HepG2 (cell line): ENCODE results near the gene ERV3-1. TPM values are rescaled to one million over a fixed set of nuclear protein-coding genes. Genes with fewer than 3 reads are reported as not detected.

Experiments
- ESRRA ChIP-seq: sonication (generic); formaldehyde crosslinking; IDR thresholded peaks from 2 replicates; pipeline ENCODE4 v1.5.1; 2020; ENCODE audit warnings: mild to moderate bottlenecking, low read depth, missing genetic modification reagents
- HMG20A ChIP-seq: IDR thresholded peaks from 2 replicates; pipeline ENCODE4 v1.6.1; 2016; ENCODE audit warnings: borderline replicate concordance
- HOXA7 ChIP-seq: sonication (generic); formaldehyde crosslinking; IDR thresholded peaks from 2 replicates; pipeline ENCODE4 v1.8.1; 2022; ENCODE audit warnings: mild to moderate bottlenecking, missing genetic modification reagents, moderate library complexity
- MATR3 ChIP-seq: sonication (generic); formaldehyde crosslinking; IDR thresholded peaks from 2 replicates; pipeline ENCODE4 v1.4.0; 2020; ENCODE audit warnings: missing genetic modification reagents
- SIN3B ChIP-seq: fragments of 150-350 bp; IDR thresholded peaks from 2 replicates; pipeline ENCODE4 v1.6.1; 2014; ENCODE audit warnings: low read length
- SOX13 ChIP-seq, 3 experiments: fragments of 450-650 bp in 1 of 3; sonication (generic) in 1 of 3; formaldehyde crosslinking in 1 of 3; IDR thresholded peaks in 2 of 3; conservative IDR thresholded peaks in 1 of 3; 2 replicates each; pipeline versions ENCODE4 v1.5.0 to v1.6.1; 2016 to 2020; ENCODE audit warnings: antibody characterized with exemption in 1 of 3, mild to moderate bottlenecking in 1 of 3, missing compliant biosample characterization in 1 of 3, missing genetic modification reagents in 1 of 3, moderate library complexity in 1 of 3
- TBX3 ChIP-seq: fragments of 450-650 bp; IDR thresholded peaks from 2 replicates; pipeline ENCODE4 v1.6.1; 2017; ENCODE audit warnings: antibody characterized with exemption, mild to moderate bottlenecking, inconsistent platforms, borderline replicate concordance
- ZNF350 ChIP-seq: sonication (generic); formaldehyde crosslinking; IDR thresholded peaks from 2 replicates; pipeline ENCODE4 v1.4.0; 2020; ENCODE audit warnings: mild to moderate bottlenecking, low read depth, missing genetic modification reagents, borderline replicate concordance
- ZNF460 ChIP-seq: sonication (generic); formaldehyde crosslinking; IDR thresholded peaks from 2 replicates; pipeline ENCODE4 v1.5.1; 2020; ENCODE audit warnings: missing genetic modification reagents, mild to moderate bottlenecking, borderline replicate concordance
- ZNF552 ChIP-seq: sonication (generic); formaldehyde crosslinking; IDR thresholded peaks from 2 replicates; pipeline ENCODE4 v1.9.0; 2022; ENCODE audit warnings: missing genetic modification reagents, mild to moderate bottlenecking, borderline replicate concordance
- ZNF629 ChIP-seq: sonication (generic); formaldehyde crosslinking; conservative IDR thresholded peaks from 2 replicates; pipeline ENCODE4 v1.5.0; 2020; ENCODE audit warnings: missing genetic modification reagents
- ZNF703 ChIP-seq: sonication (generic); formaldehyde crosslinking; IDR thresholded peaks from 2 replicates; pipeline ENCODE4 v1.5.1; 2020; ENCODE audit warnings: missing genetic modification reagents, mild to moderate bottlenecking, moderate library complexity, borderline replicate concordance
- ZNF780A ChIP-seq: sonication (generic); formaldehyde crosslinking; IDR thresholded peaks from 2 replicates; pipeline ENCODE4 v1.8.0; 2022; ENCODE audit warnings: mild to moderate bottlenecking, missing genetic modification reagents, moderate library complexity
- polyA plus RNA-seq, 8 experiments: library from polyadenylated mRNA; depleted of rRNA in 3 of 8; stranded (reverse) in 7 of 8; unstranded in 1 of 8; fragments of >200 nt; fragmentation: Illumina TruSeq in 4 of 8; extraction: Trizol in 4 of 8; gene quantifications; 2 replicates each; pipeline versions ENCODE4 v1.2.1 to v1.2.3, GENCODE V29; 2011 to 2016; ENCODE audit warnings: low read depth in 4 of 8, missing spikeins in 1 of 8, mixed read lengths in 1 of 8; ENCODE audit not compliant: insufficient read depth in 1 of 8
- total RNA-seq, 5 experiments: library from RNA; depleted of rRNA; stranded (reverse); fragments of >200 nt; fragmentation: Illumina TruSeq; extraction: Trizol; gene quantifications; 2 replicates each; pipeline ENCODE4 v1.2.3, GENCODE V29; 2016; ENCODE audit warnings: low read depth in 1 of 5
- TF ChIP-seq, protein P1 (sequence below): sonication (generic); formaldehyde crosslinking; IDR thresholded peaks from 2 replicates; pipeline ENCODE4 v1.4.0; 2020; ENCODE audit warnings: missing genetic modification reagents, borderline replicate concordance
- TF ChIP-seq, protein P2 (sequence below): sonication (generic); formaldehyde crosslinking; IDR thresholded peaks from 2 replicates; pipeline ENCODE4 v1.5.0; 2020; ENCODE audit warnings: missing genetic modification reagents, mild to moderate bottlenecking, borderline replicate concordance
- TF ChIP-seq, protein P3 (sequence below): sonication (generic); formaldehyde crosslinking; IDR thresholded peaks from 2 replicates; pipeline ENCODE4 v1.4.0; 2020; ENCODE audit warnings: missing genetic modification reagents, low read depth, mild to moderate bottlenecking, borderline replicate concordance
- TF ChIP-seq, protein P4 (sequence below): sonication (generic); formaldehyde crosslinking; IDR thresholded peaks from 2 replicates; pipeline ENCODE4 v1.5.1; 2020; ENCODE audit warnings: mild to moderate bottlenecking, missing genetic modification reagents
- TF ChIP-seq, protein P5 (sequence below): sonication (generic); formaldehyde crosslinking; IDR thresholded peaks from 2 replicates; pipeline ENCODE4 v1.4.0; 2020; ENCODE audit warnings: missing genetic modification reagents
- TF ChIP-seq, protein P6 (sequence below): sonication (generic); formaldehyde crosslinking; IDR thresholded peaks from 2 replicates; pipeline ENCODE4 v1.8.1; 2022; ENCODE audit warnings: mild to moderate bottlenecking, missing genetic modification reagents

ERV3-1 gene
- total and polyA plus RNA-seq, 2 of the 13 experiments (the other 11 are each of a cell fraction or from before 2014, with no cell fraction given), result 20.4 to 86.3 TPM

DNA sequence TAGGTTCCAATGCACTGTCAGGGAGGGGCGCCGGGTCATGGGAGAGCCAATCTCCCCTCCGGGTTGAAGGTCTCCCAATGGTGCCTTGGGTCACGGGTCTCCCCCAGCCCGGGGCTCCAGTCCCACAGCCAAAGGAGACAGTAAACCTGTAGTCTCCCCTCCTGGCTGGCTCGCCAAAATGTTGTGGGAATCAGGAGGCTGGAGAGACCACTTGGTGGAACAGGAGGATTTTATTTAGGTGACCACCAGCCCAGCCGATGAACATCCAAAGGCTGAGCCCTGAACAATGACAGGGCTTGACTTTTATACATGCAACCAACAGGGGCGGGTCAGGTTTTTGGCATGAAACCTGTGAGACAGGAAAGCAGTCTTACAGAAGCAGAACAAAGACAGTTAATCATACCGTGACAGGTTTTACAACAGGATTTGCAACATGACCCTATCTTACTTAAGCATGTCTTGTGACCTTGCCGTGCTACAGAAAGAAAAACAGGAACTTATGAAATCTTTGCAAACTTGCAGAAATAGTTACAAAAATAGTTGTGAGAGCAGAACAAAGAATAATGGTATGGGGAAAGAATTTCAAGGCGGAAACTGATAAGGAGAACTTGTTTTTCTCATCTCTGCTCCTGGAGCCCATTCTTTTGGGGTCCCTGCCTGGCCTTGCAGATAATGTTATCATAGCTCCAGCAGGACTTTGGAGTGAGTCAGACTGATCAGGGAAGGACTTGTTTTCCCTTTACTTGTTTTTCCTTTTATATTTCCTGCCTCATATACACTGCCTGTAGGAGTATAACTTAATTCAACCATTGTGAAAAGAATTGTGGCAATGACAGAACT lies 7.1 kb downstream of the ERV3-1 start (continued):
- TF ChIP-seq ZNF703 (CRISPR knock-in tag), result peak; percentile 43; the same call in 1 of the 2 replicates
- no peak for TF ChIP-seq HOXA7
- TF ChIP-seq SIN3B, result no peak
- TF ChIP-seq, protein P1, sequence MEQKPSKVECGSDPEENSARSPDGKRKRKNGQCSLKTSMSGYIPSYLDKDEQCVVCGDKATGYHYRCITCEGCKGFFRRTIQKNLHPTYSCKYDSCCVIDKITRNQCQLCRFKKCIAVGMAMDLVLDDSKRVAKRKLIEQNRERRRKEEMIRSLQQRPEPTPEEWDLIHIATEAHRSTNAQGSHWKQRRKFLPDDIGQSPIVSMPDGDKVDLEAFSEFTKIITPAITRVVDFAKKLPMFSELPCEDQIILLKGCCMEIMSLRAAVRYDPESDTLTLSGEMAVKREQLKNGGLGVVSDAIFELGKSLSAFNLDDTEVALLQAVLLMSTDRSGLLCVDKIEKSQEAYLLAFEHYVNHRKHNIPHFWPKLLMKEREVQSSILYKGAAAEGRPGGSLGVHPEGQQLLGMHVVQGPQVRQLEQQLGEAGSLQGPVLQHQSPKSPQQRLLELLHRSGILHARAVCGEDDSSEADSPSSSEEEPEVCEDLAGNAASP, result peak; percentile 95
- peak; percentile 98 for TF ChIP-seq SOX13 (IDR thresholded peaks at IDR 0.05)
- peak in 1 of 2 experiments; percentile 100; a peak in 2 of 4 replicates for TF ChIP-seq SOX13 (CRISPR knock-in tag; conservative IDR thresholded peaks at IDR 0.05 in 1 of 2, IDR thresholded peaks at IDR 0.05 in 1 of 2)
- TF ChIP-seq, protein P2, sequence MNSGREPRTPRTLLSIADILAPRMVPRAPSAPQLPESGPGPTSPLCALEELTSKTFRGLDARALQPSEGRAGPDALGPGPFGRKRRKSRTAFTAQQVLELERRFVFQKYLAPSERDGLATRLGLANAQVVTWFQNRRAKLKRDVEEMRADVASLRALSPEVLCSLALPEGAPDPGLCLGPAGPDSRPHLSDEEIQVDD (CRISPR knock-in tag), result no peak
- no peak for TF ChIP-seq ZNF780A (CRISPR knock-in tag)
- peak; percentile 90 for TF ChIP-seq HMG20A (CRISPR knock-in tag)
- TF ChIP-seq ZNF629 (CRISPR knock-in tag), result no peak; the same call in 1 of the 2 replicates
- TF ChIP-seq ZNF350 (CRISPR knock-in tag), result peak; percentile 40; the same call in 1 of the 2 replicates
- TF ChIP-seq ZNF552 (CRISPR knock-in tag), result peak; percentile 76; the same call in 1 of the 2 replicates
- peak; percentile 24; the same call in 1 of the 2 replicates for TF ChIP-seq ZNF460
- no peak for TF ChIP-seq MATR3 (CRISPR knock-in tag)
- no peak for TF ChIP-seq TBX3
- TF ChIP-seq, protein P3, sequence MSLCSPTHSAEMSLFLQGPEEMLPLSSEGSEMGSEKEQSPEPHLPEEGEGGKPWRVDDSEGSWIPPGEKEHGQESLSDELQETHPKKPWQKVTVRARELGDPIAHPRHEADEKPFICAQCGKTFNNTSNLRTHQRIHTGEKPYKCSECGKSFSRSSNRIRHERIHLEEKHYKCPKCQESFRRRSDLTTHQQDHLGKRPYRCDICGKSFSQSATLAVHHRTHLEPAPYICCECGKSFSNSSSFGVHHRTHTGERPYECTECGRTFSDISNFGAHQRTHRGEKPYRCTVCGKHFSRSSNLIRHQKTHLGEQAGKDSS (CRISPR knock-in tag), result no peak
- TF ChIP-seq, protein P4, sequence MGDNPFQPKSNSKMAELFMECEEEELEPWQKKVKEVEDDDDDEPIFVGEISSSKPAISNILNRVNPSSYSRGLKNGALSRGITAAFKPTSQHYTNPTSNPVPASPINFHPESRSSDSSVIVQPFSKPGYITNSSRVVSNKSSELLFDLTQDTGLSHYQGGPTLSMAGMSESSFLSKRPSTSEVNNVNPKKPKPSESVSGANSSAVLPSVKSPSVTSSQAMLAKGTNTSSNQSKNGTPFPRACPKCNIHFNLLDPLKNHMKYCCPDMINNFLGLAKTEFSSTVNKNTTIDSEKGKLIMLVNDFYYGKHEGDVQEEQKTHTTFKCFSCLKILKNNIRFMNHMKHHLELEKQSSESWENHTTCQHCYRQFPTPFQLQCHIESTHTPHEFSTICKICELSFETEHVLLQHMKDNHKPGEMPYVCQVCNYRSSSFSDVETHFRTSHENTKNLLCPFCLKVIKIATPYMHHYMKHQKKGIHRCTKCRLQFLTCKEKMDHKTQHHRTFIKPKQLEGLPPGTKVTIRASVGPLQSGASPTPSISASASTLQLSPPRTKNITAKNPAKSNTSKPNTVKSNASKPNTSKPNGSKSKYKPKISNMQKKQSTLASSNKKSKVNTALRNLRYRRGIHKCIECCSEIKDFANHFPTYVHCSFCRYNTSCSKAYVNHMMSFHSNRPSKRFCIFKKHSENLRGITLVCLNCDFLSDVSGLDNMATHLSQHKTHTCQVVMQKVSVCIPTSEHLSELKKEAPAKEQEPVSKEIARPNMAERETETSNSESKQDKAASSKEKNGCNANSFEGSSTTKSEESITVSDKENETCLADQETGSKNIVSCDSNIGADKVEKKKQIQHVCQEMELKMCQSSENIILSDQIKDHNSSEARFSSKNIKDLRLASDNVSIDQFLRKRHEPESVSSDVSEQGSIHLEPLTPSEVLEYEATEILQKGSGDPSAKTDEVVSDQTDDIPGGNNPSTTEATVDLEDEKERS, result peak; percentile 84; the same call in 1 of the 2 replicates
- TF ChIP-seq, protein P5, sequence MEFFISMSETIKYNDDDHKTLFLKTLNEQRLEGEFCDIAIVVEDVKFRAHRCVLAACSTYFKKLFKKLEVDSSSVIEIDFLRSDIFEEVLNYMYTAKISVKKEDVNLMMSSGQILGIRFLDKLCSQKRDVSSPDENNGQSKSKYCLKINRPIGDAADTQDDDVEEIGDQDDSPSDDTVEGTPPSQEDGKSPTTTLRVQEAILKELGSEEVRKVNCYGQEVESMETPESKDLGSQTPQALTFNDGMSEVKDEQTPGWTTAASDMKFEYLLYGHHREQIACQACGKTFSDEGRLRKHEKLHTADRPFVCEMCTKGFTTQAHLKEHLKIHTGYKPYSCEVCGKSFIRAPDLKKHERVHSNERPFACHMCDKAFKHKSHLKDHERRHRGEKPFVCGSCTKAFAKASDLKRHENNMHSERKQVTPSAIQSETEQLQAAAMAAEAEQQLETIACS (CRISPR knock-in tag), result no peak
- TF ChIP-seq, protein P6, sequence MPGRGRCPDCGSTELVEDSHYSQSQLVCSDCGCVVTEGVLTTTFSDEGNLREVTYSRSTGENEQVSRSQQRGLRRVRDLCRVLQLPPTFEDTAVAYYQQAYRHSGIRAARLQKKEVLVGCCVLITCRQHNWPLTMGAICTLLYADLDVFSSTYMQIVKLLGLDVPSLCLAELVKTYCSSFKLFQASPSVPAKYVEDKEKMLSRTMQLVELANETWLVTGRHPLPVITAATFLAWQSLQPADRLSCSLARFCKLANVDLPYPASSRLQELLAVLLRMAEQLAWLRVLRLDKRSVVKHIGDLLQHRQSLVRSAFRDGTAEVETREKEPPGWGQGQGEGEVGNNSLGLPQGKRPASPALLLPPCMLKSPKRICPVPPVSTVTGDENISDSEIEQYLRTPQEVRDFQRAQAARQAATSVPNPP (CRISPR knock-in tag), result peak; percentile 73; the same call in 1 of the 2 replicates
- no peak for TF ChIP-seq ESRRA (CRISPR knock-in tag)
